Measurements from ENCODE around the gene FOXE1.

FOXE1 gene

GRCh38 chr9:97846347-97846746, 6.7 kb upstream of the FOXE1 start:
- POLR2A ChIA-PET = no interaction called here
- no peak for DNase-seq (ENCODE audit: extremely low spot score)
- no peak for TF ChIP-seq CTCF (IDR thresholded peaks at IDR 0.05; ENCODE audit: control extremely low read depth, extremely low read depth, low read depth, missing control alignments)
- CTCF ChIA-PET = interaction anchor here (0.7 to 2.0 kb wide), 3 partner anchors 7 to 55 kb away, joined by 3 to 7 read pairs (median 4); no protein-coding TSS in a partner anchor

- DNase-seq (ENCODE audit: extremely low spot score) = no peak
- ChIA-PET POLR2A (no interaction called here), CTCF (no interaction called here)
- TF ChIP-seq CTCF (IDR thresholded peaks at IDR 0.05; ENCODE audit: control extremely low read depth, extremely low read depth, low read depth, missing control alignments) = no peak
These were observed 5.4 kb upstream of the FOXE1 start for GRCh38 chr9:97847474-97848214.

GRCh38 chr9:97848215-97848479, 4.9 kb upstream of the FOXE1 start:
- no peak for TF ChIP-seq CTCF (IDR thresholded peaks at IDR 0.05; ENCODE audit: control extremely low read depth, extremely low read depth, low read depth, missing control alignments)
- DNase-seq (ENCODE audit: extremely low spot score) = no peak
- CTCF ChIA-PET = no interaction called here
- POLR2A ChIA-PET = no interaction called here

- no peak for DNase-seq (ENCODE audit: extremely low spot score)
- ChIA-PET CTCF (no interaction called here), POLR2A (no interaction called here)
- TF ChIP-seq CTCF (IDR thresholded peaks at IDR 0.05; ENCODE audit: control extremely low read depth, extremely low read depth, low read depth, missing control alignments) = no peak
These were observed 4.4 kb upstream of the FOXE1 start for GRCh38 chr9:97848480-97849237.

GRCh38 chr9:97849980-97850379, 3.0 kb upstream of the FOXE1 start:
- ChIA-PET CTCF (no interaction called here), POLR2A (no interaction called here)
- no peak for TF ChIP-seq CTCF (IDR thresholded peaks at IDR 0.05; ENCODE audit: control extremely low read depth, extremely low read depth, low read depth, missing control alignments)
- DNase-seq (ENCODE audit: extremely low spot score) = no peak

- no peak for TF ChIP-seq CTCF (IDR thresholded peaks at IDR 0.05; ENCODE audit: control extremely low read depth, extremely low read depth, low read depth, missing control alignments)
- ChIA-PET CTCF (no interaction called here), POLR2A (no interaction called here)
- DNase-seq (ENCODE audit: extremely low spot score) = no peak
These were observed 2.1 kb upstream of the FOXE1 start for GRCh38 chr9:97850746-97851445.

Data from GM10248 (cell line).